Activated T-cell treated with anti-CD3 and anti-CD28 coated beads for 1 hour (primary cell): ENCODE data around the gene STH.

Experiments used
- DNase-seq: peaks from one replicate; pipeline ENCODE4 v3.0.0-alpha.2; 2020; ENCODE audit warnings: low read depth

The STH gene

GRCh38 chr17:45985447-45985846 lies 13.6 kb upstream of the STH start:
- DNase-seq, result no peak

- no peak for DNase-seq
Measured at GRCh38 chr17:45986056-45986455, 13.0 kb upstream of the STH start.

GRCh38 chr17:45987706-45988105 lies 11.3 kb upstream of the STH start:
- no peak for DNase-seq

GRCh38 chr17:45989759-45990158 lies 9.3 kb upstream of the STH start:
- DNase-seq, result no peak

GRCh38 chr17:45990886-45991285 lies 8.2 kb upstream of the STH start:
- no peak for DNase-seq

- no peak for DNase-seq
Measured at GRCh38 chr17:45991341-45991740, 7.7 kb upstream of the STH start.

- DNase-seq, result no peak
Measured at GRCh38 chr17:45992175-45992574, 6.9 kb upstream of the STH start.

GRCh38 chr17:45992904-45993303 lies 6.1 kb upstream of the STH start:
- no peak for DNase-seq

- DNase-seq, result no peak
Measured at GRCh38 chr17:45993962-45994627, 5.0 kb upstream of the STH start.

GRCh38 chr17:45994987-45995386 lies 4.1 kb upstream of the STH start:
- no peak for DNase-seq

- DNase-seq, result no peak
Measured at GRCh38 chr17:45995627-45996270, 3.3 kb upstream of the STH start.

- no peak for DNase-seq
Measured at GRCh38 chr17:45996282-45996937, 2.6 kb upstream of the STH start.

- DNase-seq, result no peak
Measured at GRCh38 chr17:45997166-45997565, 1.9 kb upstream of the STH start.

GRCh38 chr17:45997624-45998023 lies 1.4 kb upstream of the STH start:
- no peak for DNase-seq

GRCh38 chr17:45999900-46000290 lies 845 bp downstream of the STH start:
- no peak for DNase-seq

GRCh38 chr17:46000292-46000691 lies 1.2 kb downstream of the STH start:
- no peak for DNase-seq

- no peak for DNase-seq
Measured at GRCh38 chr17:46000757-46001156, 1.7 kb downstream of the STH start.

GRCh38 chr17:46001390-46002310 lies 2.6 kb downstream of the STH start:
- no peak for DNase-seq

GRCh38 chr17:46002311-46002972 lies 3.4 kb downstream of the STH start:
- DNase-seq, result peak; percentile 62

- DNase-seq, result no peak
Measured at GRCh38 chr17:46002973-46003316, 3.9 kb downstream of the STH start.

- no peak for DNase-seq
Measured at GRCh38 chr17:46003907-46004748, 5.1 kb downstream of the STH start.
